Measurements from ENCODE around the gene FRMD5. TPM values are rescaled to one million over a fixed set of nuclear protein-coding genes. Genes with fewer than 3 reads are reported as not detected.

Gene FRMD5
- total RNA-seq, 1 experiment from 2014 or later: 3.9 TPM

DNA sequence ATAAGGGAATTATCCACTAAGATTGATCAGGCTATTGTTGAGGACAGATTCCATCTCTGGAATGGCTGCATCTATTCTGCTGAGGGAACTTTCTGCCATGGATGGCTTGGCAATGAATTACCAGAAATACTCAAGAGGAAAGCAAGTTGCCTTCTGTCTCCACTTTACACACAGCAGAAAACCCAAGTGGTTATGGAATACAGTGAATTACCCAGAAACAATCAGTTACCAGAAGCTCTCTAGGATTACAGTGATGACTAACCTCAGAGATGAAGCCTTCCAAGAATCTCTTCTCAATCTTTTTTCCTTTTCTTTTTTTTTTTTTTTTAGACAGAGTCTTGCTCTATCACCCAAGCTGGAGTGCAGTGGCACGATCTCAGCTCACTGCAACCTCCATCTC lies 185.0 kb downstream of the FRMD5 start:
- H3K14ac ChIP-seq (ENCODE audit: insufficient read depth, low read length): no peak overlapping the region
- no peak overlapping the region for H2BK15ac ChIP-seq (ENCODE audit: low read depth, low read length)
- no peak overlapping the region for H3K4me2 ChIP-seq (ENCODE audit: insufficient read depth, insufficient read length, low read length)
- H4K20me1 ChIP-seq (ENCODE audit: control insufficient read depth, insufficient read depth, insufficient read length): no peaks in the 10 kb centered on the region
- H4K5ac ChIP-seq (ENCODE audit: insufficient read length, low read depth, low read length): no peak overlapping the region
- no peak overlapping the region for H2BK120ac ChIP-seq (ENCODE audit: low read depth, low read length, poor library complexity, severe bottlenecking)
- H3K27me3 Mint-ChIP-seq (ENCODE audit: low read depth): no peaks in the 10 kb centered on the region
- TF ChIP-seq, protein P1, sequence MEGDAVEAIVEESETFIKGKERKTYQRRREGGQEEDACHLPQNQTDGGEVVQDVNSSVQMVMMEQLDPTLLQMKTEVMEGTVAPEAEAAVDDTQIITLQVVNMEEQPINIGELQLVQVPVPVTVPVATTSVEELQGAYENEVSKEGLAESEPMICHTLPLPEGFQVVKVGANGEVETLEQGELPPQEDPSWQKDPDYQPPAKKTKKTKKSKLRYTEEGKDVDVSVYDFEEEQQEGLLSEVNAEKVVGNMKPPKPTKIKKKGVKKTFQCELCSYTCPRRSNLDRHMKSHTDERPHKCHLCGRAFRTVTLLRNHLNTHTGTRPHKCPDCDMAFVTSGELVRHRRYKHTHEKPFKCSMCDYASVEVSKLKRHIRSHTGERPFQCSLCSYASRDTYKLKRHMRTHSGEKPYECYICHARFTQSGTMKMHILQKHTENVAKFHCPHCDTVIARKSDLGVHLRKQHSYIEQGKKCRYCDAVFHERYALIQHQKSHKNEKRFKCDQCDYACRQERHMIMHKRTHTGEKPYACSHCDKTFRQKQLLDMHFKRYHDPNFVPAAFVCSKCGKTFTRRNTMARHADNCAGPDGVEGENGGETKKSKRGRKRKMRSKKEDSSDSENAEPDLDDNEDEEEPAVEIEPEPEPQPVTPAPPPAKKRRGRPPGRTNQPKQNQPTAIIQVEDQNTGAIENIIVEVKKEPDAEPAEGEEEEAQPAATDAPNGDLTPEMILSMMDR (conservative IDR thresholded peaks at IDR 0.05): no peak
- no peaks in the 10 kb centered on the region for H3K36me3 Mint-ChIP-seq (ENCODE audit: insufficient read depth in 1 of 3, low read depth in 3 of 3)
- H4K91ac ChIP-seq (ENCODE audit: insufficient read length, low read depth, low read length): no peak overlapping the region
- H3K9ac ChIP-seq (ENCODE audit: extremely low read depth, insufficient read length, low read length): no peak overlapping the region
- no CpG with 5 or more reads among the region's 1 CpG for WGBS (ENCODE audit: extremely low coverage, insufficient read length, low lambda C conversion rate)
- no peak for DNase-seq
- no peak overlapping the region for H3K56ac ChIP-seq (ENCODE audit: insufficient read length, low read depth, low read length)
- no peak overlapping the region for H3K18ac ChIP-seq (ENCODE audit: insufficient read length, low read depth, low read length)
- H3K23ac ChIP-seq (ENCODE audit: insufficient read length, low read depth, low read length): no peak overlapping the region
- H2BK12ac ChIP-seq (ENCODE audit: insufficient read length, low read depth, low read length): no peak overlapping the region
- H3K9me3 Mint-ChIP-seq: no peaks in the 10 kb centered on the region
- H3K9me3 ChIP-seq (ENCODE audit: control insufficient read depth, low read depth, low read length): no peaks in the 10 kb centered on the region
- no peak overlapping the region for H2BK5ac ChIP-seq (ENCODE audit: insufficient read length, low read length)
- no peaks in the 10 kb centered on the region for H3K4me1 ChIP-seq (ENCODE audit: insufficient read depth, low read length)
- no peak overlapping the region for H2AK5ac ChIP-seq (ENCODE audit: insufficient read length, low read length)
- no peaks in the 10 kb centered on the region for H3K27me3 ChIP-seq (ENCODE audit: insufficient read depth, low read length)
- H2BK20ac ChIP-seq (ENCODE audit: low read depth, low read length, poor library complexity, severe bottlenecking): no peak overlapping the region
- no peak overlapping the region for H3T11ph ChIP-seq (ENCODE audit: low read length)
- H3K4me3 Mint-ChIP-seq: no peak overlapping the region
- H3K27ac ChIP-seq (ENCODE audit: insufficient read length, low read depth, low read length): no peak overlapping the region
- H3K4me1 Mint-ChIP-seq: no peaks in the 10 kb centered on the region
- H2AFZ ChIP-seq (ENCODE audit: low read length): no peak overlapping the region
- H3K23me2 ChIP-seq (ENCODE audit: insufficient read length, low read depth, low read length, poor library complexity, severe bottlenecking): no peaks in the 10 kb centered on the region
- H3K79me1 ChIP-seq (ENCODE audit: insufficient read depth, low read depth, low read length, poor library complexity, severe bottlenecking): no peaks in the 10 kb centered on the region
- H3K27ac Mint-ChIP-seq: no peak overlapping the region
- no peak overlapping the region for H3K4ac ChIP-seq (ENCODE audit: low read depth, low read length)
- H3K79me2 ChIP-seq (ENCODE audit: insufficient read depth, low read length): no peaks in the 10 kb centered on the region
- H4K8ac ChIP-seq (replicated peaks; ENCODE audit: insufficient read length, low read depth, low read length): no peak overlapping the region
